Gastrocnemius medialis (tissue), 4 donors: Measurements from ENCODE around the gene PLXDC2.

ENCODE experiments used
- CTCF ChIP-seq, 5 experiments: fragments of 450-650 bp in 3 of 5; fragments of 200-600 bp in 2 of 5; sonication (generic) in 2 of 5; IDR thresholded peaks in 4 of 5; conservative IDR thresholded peaks in 1 of 5; 1 replicate in 4 of 5; 2 replicates in 1 of 5; pipeline ENCODE4 v1.5.1; 2016 to 2019; ENCODE audit warnings: antibody characterized with exemption in 5 of 5, mild to moderate bottlenecking in 3 of 5, moderate library complexity in 3 of 5
- POLR2A ChIP-seq, 2 donors: fragments of 450-650 bp; IDR thresholded peaks; one replicate each; pipeline ENCODE4 v1.6.1; 2017; ENCODE audit warnings: antibody characterized with exemption in 2 of 2, mild to moderate bottlenecking in 2 of 2, moderate library complexity in 2 of 2

GRCh38 chr10:19801369-19801768 lies 14.9 kb upstream of the PLXDC2 start:
- TF ChIP-seq CTCF (IDR thresholded peaks at IDR 0.05 in 4 of 5, conservative IDR thresholded peaks at IDR 0.05 in 1 of 5), result no peak
- no peak for TF ChIP-seq POLR2A (IDR thresholded peaks at IDR 0.05)
